Ramos (cell line): ENCODE data around the gene TPST1.
"Not testable (repeated sequence)": the region's sequence is repeated elsewhere in the genome, so short reads cannot be mapped to it uniquely, and the experiment has no call there.

Experiments
- in situ Hi-C: fragments of 300-500 bp; cut with MboI; formaldehyde crosslinking; loops from one replicate; pipeline ENCODE4 v1.14.3; 2022; ENCODE audit warnings: low sequenced_read_pairs; ENCODE audit not compliant: unreplicated experiment

The TPST1 gene

DNA sequence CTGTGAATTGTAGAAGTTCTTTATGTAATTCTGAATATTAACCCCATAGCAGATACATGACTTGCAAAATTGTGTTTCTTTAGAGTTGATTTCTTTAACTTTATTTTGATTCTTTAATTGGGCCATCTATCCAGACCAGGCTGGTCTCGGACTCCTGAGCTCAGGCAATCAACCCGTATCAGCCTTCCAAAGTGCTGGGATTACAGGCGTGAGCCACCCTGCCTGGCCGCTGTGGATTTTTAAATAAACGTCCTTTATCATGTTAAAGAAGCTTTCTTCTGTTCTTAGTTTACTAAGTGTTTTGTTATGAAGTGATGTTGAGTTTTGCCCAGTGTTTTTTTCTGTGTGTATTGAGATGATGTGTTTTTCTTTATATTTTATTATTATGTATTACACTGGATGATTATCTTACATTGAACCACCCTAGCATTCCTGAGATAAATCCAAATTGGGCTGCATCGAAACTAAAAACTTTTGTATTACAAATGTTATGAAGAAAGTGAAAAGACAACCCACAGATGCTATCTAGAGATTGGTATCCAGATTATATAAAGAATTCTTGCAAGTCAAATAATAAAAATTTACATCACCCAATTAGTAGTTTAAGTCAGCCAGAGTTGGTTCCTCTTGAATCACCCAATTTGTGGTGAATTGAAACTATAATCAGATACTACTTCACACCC lies 118.1 kb downstream of the TPST1 start:
- in situ Hi-C loops: no loop called here

DNA sequence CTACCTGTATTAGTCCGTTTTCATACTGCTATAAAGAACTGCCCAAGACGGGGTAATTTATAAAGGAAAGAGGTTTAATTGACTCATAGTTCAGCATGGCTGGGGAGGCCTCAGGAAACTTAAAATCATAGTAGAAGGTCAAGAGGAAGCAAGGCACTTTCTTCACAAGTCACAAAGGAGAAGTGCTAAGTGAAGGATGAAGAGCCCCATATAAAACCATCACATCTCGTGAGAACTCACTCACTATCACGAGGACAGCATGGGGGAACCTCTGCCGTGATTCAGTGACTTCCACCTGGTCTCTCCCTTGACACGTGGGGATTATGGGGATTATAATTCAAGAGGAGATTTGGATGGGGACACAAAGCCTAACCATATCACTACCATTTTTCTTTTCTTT lies 119.9 kb downstream of the TPST1 start:
- in situ Hi-C loops: not testable (repeated sequence)

DNA sequence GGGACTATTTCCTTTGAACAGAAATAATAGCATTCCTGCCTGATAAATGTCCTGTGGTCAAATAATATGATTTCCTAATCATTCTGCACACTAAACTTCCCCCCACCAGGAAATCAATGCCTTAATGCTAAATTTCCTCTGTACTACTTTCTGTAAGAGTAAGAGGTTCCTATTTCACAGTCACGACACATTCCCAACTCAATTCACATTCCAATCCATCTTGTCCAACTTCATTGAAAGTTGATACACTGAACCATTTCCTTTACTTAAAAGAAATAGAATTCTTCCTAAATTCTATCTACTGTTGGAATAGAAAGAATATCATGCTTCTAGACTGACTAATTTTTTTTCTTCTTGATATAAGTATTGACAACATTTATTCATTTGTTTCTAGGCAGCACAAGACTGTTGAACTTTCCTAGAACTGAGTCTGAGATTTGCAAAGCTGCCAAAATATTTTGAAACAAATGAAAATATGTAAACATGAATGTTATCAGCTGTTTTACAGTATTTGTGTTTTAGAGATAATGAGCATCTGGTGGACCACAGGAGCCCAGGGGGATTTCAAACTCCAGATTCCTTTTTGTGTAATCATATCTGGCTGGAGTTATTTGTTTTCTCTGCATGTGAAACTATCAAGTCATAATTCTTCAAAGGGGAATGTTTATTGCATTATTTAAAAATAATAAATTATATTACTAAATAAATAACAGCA lies 121.5 kb downstream of the TPST1 start:
- in situ Hi-C loops: no loop called here

DNA sequence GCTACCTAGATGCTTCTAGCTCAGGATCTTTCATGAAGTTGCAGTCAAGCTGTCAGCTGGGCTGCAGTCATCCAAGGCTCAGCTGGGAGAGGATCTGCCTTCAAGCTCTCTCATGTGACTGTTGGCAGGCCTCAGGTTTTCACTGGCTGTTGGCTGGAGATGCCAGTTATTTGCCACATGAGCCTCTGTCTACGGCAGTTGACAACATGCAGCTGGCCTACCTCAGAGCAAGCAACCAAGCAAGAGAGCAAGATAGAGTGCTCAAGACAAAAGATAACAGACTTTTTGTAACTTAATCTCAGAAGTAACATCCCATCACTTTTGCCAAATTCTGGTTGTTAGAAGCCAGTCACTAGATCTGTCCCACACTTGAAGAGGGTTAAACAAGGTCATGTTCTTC lies 125.8 kb downstream of the TPST1 start:
- in situ Hi-C loops: no loop called here

DNA sequence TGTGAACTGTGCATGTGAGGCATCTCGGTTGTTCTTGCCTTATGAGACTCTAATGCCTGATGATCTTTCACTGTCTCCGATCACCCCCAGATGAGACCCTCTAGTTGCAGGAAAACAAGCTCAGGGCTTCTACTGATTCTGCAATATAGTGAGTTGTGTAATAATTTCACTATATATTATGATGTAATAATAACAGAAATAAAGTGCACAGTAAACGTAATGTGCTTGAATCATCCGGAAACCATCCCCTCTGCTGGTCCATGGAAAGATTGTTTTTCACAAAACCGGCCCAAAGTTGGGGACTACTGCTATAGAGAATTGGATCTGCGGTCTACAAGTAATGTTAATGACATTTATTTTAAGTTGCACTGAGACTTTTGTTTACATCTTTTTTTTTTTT lies 126.7 kb downstream of the TPST1 start:
- in situ Hi-C loops: no loop called here

DNA sequence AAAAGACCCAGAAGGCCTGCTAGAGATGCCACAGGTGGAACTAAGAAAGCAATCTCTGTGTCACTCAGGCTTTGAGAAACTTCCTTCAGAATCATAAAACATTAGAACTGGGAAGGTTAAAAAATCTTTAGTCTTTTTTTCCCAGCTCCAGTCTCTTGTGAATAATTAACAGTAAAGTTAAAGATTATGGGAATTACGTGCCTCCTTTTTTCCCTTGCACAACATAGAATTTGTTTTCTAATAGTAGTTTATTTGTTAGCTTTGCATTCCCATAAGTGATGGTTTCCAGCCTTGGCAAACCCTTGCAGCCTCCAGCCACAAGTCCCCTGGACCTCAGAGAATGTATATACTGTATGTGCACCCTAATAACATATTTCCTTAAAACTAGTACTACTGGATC lies 128.3 kb downstream of the TPST1 start:
- in situ Hi-C loops: no loop called here

DNA sequence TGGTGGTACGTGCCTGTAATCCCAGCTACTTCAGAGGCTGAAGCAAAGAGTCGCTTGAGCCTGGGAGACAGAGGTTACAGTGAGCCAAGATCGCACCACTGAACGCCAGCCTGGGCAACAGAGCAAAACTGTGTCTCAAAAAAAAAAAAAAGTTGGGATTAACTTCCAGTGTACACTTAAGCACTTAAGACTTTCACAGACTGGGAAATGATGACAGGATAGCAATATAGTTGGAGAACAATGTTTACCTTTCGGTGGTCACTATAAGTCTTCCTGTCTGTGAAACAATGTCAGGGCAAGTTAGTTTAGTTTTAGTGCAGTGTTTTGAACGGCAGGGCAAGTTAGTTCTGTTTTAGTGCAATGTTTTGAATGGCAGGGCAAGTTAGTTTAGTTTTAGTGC lies 130.2 kb downstream of the TPST1 start:
- in situ Hi-C loops: no loop called here

DNA sequence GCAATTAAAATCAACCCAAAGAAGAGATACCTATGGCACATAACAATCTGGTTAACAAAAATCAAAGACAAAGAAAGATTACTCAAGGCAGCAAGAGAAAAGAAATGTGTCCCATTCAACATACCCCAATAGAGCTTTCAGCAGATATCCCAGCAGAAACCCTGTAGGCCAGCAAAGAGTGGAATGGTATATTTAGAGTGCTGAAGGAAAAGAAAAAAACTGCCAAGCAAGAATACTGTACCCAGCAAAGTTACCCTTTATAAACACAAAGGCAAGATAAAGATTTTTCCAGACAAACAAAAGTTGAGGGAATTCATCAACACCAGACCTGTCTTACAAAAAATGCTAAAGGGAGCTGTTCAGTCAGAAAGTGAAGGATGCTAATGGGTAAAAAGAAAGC lies 131.6 kb downstream of the TPST1 start:
- in situ Hi-C loops: no loop called here

DNA sequence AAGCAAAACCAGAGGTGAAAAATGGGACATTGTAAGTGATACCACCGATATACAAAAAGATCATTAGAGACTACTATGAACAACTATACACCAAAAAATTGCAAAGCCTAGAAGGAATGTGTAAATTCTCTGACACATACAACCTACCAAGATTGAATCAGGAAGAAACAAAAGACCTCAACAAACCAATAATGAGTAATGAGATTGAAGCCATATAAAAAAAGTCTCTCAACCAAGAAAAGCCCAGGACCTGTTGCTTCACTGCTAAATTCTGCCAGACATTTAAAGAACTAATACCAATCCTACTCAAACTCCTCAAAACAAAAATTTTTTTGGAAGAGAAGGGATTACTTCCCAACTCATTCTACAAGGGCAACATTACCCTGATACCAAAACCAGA lies 134.0 kb downstream of the TPST1 start:
- in situ Hi-C loops: no loop called here

DNA sequence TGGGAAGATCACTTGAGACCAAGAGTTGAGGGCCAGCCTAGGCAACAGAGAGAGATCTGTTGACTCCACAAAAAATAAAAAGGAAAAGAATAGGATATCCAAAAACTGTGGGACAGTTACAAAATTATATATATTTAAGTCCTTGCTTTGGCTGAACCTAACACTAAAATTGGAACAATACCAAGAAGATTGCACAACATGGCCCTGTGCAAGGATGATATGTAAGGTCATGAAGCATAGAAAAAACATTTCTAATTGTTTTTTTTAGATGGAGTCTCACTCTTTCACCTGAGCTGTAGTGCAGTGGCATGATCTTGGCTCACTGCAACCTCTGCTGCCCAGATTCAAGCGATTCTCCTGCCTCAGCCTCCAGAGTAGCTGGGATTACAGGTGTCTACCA lies 139.0 kb downstream of the TPST1 start:
- in situ Hi-C loops: no loop called here

DNA sequence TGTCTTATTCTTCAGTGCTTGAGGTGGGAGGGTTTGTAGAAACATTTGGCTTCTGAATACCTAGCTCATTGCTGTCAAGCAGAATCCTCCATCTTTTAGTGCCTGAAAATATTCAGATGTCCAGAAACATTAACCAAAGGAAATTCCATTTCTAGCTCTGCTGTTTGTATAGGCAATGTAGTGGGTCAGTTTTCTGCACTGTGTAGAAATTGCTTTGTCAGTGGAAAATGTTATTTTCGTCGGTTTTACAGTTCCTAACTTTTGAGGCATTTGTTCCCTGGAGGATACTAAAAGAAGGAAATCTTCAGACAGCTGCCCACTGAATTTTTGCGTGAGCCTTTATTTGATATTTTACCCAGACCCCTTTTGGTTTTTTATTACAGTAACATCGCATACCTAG lies 143.4 kb downstream of the TPST1 start:
- in situ Hi-C loops: no loop called here

DNA sequence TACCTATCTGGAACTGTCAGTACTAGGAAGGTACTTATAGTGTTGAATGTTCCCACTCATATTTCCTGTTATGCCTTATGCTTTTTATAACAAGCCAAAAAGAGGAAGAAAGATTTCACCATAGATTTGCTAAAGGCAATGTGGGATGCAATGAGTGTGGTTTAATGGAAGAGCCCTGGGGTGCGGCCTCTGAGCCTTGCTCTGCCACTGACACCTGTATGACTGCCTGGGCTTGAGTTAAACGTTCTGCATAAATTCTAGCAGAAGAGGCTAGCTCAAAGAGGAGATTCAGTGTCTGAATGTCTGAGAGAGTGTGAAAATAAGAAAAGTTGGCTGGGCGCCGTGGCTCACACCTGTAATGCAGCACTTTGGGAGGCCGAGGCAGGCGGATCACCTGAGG lies 143.8 kb downstream of the TPST1 start:
- in situ Hi-C loops: no loop called here

DNA sequence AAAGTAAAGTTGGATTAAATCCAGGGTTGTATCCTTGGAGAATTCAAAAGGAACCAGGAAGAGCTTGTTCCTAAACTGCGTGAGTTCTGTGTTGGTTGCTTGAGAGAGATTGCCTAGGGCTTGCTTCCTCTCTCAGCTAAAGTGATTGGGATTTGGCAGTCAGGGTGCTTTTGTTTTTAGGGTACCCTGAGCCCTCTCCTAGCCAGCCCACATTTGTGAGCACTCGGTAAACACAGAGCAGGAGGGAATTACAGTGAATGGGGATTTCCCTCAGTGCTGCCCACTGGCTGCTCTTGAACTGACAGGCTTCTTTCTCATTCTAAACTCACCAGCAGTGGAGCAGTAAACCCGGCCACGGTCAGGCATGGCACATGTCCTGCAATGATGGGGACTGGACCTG lies 146.9 kb downstream of the TPST1 start:
- in situ Hi-C loops: no loop called here

DNA sequence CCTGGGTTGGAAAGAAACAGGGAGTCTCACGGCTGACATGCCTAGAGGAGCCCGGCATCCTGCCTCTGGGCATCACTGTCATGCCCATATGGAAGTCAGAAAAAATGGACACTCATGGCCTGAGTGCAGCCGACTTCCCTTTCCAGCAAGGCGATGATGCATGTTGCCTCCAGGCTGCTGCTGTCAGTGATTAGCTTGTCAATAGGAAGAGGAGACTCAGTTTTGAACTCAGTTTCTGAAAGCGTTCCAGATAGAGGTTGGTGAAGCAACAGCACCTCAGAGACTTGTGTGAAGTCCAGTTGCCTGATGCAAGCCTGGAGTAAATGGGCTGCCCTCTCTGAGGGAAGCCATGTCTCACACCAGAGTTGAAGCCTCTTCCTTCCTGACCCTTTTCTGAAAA lies 148.4 kb downstream of the TPST1 start:
- in situ Hi-C loops: no loop called here

DNA sequence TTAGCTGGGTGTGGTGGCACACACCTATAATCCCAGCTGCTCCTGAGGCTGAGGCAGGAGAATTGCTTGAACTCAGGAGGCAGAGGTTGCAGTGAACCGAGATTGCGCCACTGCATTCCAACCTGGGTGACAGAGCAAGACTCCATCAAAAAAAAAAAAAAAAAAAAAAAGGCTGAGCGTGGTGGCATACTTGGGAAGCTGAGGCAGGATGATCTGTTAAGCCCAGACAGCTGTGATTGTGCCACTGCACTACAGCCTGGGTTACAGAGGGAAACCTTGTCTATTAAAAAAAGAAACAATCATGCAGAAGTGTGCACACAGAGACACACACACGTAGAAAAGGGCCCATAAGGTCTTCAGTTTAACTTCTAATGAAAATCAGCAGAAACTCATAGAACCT lies 150.6 kb downstream of the TPST1 start:
- in situ Hi-C loops: no loop called here

DNA sequence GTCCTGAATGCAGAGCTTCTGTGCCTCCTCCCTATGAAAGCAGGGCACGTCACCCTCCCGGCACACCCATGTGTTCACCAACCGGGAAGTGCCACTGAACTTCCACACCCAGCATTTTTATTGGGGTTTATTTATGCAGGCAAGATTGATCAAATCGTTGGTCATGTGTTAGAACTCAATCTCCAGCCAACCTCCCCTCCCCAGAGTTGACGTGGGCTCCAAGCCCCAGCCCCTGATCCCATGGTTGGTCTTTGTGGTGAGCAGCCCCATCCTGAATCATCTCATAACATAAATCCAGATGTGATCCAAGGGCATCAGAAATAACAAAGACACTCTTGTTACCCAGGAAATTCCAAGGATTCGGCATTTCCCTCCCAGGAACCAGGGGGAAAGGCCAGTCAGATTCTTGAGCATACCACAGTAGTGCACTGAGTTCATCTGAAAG lies 151.2 kb downstream of the TPST1 start:
- in situ Hi-C loops: no loop called here

DNA sequence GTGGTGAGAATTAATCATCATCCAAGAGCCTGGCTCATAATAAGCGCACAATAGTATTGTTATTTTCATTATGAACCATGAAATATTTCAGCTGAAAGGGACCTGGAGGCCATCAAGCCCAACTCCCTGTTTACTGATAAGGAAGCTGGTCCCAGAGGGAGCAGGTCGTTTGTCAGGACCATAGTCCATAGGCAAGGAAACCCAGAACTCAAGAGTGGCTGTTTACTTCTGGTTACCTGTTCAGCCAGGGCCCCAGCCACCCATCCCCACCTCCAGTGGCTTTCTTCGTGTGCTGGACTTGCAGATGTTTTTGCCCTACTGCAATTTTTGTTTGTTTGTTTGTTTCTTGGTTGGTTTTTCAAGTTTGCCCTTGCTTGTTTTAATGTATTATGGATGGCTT lies 152.0 kb downstream of the TPST1 start:
- in situ Hi-C loops: no loop called here

DNA sequence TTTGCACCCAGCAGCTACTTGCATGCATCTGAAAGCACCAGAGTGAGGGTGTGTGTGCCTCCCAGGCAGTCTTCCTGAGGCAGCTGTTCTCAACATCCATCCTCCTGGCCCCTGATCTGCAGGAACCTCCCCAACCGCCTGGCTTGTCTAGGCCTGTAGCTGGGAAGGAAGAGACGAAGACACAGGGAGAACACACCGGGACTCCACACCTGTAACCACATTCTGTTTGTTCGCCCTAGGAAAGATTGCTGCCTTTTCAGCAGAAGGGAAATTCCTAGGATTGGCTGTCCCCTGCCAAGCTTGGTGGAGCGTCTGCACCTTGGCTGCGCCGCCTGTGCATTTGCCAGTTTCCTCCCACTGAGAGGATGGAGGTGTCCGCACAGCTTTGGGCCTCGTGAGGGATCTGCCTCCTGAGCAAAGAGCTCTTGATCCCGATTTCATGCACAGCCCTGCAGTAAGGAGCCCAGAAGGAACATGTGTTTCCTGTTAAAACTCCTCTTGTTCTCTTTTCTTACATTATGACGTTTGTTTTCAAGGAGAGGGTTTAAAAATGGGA lies 154.6 kb downstream of the TPST1 start:
- in situ Hi-C loops: no loop called here

DNA sequence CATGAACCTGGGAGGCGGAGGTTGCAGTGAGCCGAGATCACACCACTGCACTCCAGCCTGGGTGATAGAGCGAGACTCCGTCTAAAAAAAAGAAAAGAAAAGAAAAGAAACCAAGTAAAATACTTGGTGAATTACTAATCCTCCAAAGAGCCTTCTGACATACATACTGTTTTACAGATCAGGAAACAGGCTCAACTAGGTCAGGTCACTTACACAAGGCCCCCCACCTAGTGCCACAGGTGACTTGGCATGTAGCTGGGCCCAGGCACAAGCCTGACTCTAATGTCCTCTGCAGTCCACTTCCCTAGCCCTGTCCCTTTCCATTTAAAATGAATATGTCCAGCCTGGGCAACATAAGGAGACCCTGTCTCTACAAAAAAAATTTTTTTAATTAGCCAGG lies 157.0 kb downstream of the TPST1 start:
- in situ Hi-C loops: no loop called here

DNA sequence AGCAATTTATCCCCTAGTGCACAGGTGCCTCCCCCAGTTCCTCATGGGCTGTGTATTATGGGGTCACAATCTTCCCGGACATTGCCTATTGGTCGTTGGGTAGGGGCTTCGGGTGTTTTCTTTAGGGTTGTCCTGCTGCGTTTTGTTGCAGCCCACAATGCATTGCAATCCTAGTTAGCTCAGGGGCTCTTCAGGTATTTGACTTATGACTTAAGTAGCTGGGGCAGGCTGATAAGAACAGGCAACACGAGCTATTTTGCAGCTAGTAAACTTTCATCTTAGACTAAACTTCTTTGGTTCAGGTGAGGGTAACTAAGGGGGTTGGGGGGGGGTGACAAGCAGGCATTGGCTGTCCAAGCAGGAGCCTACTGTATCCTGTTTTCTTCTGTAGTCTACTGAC lies 158.5 kb downstream of the TPST1 start:
- in situ Hi-C loops: no loop called here

DNA sequence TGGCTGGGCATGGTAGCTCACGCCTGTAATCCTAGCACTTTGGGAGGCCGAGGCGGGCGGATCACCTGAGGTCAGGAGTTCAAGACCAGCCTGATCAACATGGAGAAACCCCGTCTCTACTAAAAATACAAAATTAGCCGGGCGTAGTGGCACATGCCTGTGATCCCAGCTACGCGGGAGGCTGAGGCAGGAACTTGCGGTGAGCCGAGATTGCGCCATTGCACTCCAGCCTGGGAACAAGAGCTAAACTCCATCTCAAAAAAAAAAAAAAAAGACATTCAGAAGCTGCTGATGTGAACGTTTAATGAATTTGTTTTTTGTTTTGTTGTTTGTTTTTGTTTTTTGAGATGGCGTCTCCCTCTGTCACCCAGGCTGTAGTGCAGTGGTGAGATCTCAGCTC lies 159.9 kb downstream of the TPST1 start:
- in situ Hi-C loops: not testable (repeated sequence)
